HG03097 (cell line): ENCODE measurements around the gene MBP.

Source experiments
- ATAC-seq: cut with Tn5 transposase; IDR thresholded peaks from one replicate; pipeline ENCODE4 v1.9.1; 2021; ENCODE audit not compliant: unreplicated experiment, low FRiP score

The MBP gene

DNA sequence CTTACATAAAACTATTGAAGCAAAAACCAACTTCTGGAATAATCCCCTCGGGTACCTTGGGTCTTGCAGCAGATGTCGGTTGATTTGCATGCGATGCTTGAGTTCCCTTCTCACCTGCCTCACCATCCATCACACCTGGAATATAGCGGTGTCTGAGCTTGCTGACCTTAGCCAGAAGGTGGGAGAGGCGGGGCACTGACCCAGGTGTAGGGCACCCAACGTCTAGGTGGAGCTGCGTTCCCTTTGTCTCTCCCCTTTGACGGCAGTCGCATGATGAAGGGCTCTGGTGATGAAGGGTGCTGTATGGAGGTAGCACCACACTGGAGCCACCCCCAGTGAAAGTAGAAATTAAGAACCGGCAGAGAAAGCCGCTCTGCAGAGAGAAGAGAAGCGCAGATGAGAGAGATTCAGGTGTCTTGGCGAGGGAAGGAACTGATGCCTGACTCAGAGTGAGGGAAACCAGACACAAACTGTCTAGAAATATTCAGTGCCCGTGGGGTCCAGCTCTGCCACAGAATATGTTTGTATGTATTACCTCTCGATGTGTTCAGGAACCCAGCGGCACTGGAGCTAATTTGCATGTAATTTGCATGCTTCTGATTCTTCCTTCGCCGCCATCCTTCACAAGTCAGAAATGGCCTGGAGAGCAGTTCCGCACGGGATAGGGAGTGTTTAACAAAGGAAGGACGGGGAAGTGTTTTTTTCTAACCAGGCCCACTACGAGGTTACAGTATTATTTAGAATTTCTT is 19.4 kb upstream of the MBP start:
- ATAC-seq, result no peak

DNA sequence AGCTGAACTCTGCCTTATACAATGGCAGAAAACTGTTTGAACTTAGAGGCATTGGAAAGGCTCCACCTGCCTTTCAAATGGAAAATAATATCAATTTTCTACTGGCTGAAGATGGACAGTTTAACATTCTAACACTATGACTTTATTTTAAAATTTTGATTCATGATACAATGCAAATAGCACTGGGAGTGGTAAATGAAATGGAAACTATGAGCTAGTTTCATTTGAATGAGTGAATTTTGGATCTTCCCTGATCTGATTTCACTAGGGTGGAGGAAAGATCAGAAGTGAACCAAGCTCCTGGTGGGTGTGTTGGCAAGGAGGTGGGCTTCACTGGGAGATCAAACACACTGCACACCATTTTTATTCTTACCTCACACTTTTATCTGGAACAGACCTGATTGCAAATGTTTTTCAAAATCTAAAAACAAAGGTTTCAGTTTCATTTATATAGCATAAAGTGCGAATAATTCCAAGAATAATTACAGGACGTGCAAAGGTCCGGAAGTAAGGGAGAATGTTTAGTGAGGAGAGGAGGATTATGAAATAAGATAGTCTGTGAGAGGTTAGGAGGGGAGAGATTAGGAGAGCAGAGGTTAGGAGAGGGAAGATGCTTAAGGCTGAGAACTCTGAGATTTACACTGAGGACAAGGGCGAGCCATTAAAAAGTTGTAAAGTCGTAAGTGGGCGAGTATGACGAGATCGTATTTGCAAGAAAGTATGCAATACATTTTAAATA is 18.6 kb upstream of the MBP start:
- ATAC-seq, result no peak

DNA sequence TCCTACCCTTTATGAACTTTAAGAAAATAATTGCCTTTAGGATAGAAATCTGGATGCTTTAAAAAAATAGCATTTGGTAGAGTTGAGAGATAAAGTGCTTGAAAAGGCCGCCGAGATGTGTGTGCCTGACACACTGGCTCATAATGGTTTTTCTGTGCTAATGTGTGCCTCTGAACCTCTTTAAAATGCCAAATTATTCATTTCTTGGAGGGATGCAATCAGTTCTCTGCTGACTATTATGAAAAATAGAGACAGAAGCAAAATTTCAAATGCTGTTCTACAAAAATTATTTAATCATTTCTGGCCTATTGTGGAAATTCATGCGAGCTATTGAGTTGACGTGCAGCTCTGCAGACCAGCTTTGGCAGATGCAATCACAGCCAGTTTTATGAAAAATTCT is 18.0 kb upstream of the MBP start:
- no peak for ATAC-seq

DNA sequence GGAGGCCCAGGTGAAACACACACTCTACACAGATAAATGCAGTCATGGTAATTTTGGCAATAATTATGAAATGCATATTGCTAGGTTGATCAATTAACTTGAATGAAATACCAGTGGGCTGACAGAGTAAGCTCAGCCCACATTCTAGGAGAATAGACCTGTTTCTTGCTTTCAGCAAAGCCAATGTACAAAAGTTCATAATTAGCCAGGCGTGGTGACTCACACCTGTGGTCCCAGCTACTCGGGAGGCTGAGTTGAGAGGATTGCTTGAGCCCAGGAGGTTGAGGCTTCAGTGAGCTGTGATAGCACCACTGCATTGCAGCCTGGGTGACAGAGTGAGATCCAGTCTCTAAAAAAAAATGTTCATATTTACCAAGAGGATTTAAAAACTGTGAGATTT is 15.7 kb upstream of the MBP start:
- ATAC-seq, result no peak

DNA sequence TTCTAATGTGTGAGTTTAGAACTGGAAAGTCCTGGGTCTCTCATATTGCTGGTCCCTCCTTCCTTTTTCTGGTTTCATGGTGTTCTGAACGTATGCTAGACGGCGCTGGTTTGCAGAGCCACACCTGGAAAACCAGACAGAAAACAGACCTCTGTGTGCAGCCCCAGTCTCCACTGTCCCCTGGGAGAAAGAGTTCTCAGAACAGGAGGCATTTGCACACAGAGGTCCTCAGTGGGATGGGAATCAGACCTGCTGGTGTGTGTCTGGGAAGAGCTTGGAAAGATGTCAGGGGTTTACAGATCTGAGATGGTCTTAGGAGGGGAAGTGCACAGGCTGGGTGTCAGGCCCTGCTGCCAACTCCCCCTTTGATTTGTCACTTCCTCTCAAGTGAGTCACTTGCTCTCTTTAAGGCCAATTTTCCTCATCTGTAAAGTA is 14.9 kb upstream of the MBP start:
- no peak for ATAC-seq

DNA sequence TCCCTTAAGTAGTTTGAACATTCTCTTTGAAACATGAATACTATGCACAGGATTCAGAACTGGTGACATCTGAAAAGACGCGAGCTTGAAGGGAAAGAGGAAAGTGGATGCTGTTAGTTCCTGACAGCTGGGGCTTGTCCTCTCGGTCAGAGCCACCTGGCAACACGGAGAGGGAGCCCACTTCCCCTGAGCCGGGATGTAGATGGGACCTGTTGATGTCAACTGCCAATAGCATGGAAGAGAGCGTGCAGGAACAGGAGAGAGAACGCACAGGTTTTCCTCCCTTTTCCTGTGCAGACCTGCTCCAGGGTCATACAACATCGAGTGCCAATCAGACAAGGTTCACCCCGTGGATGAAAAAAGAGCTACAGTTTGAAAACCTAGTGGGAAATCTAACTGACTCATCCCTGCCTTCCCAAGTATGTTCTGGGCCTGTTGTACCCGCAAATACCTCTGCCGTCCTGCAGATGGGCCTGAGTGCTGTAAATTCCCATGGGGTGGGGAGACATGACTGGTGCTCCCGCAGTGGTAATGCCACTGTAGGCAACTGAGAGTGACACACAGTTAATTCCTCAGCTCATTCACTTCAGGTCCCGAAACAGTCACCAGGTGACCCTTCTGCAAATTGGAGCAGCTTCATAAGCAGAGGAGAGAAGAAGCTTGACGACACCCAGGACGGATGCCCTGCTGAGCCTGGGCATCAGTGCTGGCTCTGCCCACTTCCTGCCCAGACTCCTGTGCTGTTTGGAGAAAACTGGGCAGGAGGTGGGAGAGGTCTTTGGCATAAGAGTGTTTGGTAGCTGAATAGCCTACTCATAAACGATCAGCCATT is 13.9 kb upstream of the MBP start:
- ATAC-seq, result no peak

DNA sequence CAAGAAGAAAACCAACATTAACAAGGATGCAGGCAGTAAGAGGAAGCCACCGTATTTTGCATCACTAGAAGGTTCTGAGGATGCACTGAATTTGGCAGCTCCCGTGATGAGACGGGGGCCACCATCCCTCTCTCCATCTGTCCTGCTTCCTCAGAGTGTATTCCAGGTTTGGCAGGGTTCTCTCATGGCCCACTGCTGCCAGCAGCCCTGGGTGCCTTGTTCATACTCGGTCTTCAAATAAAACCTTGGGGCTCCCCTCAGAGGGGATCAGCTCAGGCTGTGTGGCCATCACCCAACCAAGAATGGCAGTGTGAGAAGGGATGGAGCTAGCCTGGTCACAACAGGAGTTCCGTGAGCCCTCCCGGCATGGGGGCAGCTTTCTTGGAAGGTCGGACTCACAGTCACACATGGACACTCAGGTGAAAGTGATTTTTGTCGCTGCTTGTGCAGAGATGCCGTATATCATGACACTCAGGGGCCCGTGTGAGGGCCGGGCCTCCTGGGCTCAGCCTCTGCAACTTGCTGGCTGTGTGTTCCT is 12.8 kb upstream of the MBP start:
- no peak for ATAC-seq

DNA sequence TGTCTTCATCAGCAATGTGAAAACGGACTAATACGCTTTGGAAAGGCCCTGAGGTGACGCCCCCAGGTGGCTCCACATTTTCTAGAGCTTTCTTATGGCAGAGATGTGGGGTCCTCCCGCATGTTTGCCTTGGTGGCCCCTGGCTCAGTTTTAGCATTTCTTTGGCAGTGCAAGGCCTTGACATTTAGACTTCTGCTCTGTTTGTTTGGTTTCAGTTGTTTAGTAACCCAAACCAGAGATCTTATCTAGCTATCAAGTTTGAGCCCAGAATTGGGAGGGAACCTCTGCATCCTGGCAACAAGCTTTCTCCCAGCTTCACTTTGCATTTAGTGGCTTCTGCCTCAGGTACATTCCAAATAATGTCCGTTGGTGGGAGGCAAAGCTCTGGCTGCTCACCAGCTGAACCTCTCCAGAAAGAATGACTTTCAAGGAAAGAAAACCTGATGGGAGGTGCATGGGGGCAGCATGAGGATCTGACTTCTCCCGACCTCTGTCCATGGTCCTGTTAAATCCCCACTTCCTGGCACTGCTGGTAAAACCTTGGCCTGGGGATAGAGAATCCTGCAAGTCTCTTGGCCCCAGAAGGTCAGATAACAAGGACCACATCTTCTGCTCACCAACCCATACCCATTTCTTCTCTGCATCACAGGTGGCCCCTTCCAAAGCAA is 12.0 kb upstream of the MBP start:
- ATAC-seq, result no peak

DNA sequence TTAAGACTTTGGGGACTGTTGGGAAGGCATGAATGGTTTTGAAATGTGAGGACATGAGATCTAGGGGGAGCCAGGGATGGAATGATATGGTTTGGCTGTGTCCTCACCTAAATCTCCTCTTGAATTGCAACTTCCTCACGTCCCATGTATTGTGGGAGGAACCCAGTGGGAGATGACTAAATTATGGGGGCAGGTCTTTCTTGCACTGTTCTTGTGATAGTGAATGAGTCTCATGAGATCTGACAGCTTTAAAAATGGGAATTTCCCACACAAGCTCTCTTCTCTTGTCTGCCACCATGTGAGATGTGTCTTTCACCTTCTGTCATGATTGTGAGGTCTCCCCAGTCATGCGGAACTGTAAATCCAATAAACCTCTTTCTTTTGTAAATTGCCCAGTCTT is 11.5 kb upstream of the MBP start:
- ATAC-seq, result no peak

DNA sequence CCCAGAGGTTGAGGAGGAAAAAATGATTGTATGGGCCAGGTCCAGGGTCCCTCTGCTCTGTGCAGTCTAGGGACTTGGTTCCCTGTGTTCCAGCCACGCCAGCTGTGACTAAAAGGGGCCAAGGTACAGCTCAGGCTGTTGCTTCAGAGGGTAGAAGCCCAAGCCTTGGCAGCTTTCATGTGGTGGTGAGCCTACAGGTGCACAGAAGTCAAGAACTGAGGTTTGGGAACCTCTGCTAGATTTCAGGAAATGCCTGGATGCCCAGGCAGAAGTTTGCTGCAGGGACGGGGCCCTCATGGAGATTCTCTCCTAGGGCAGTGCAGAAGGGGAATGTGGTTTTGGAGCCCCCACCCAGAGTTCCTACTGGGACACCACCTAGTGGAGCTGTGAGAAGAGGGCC is 10.6 kb upstream of the MBP start:
- ATAC-seq, result no peak

DNA sequence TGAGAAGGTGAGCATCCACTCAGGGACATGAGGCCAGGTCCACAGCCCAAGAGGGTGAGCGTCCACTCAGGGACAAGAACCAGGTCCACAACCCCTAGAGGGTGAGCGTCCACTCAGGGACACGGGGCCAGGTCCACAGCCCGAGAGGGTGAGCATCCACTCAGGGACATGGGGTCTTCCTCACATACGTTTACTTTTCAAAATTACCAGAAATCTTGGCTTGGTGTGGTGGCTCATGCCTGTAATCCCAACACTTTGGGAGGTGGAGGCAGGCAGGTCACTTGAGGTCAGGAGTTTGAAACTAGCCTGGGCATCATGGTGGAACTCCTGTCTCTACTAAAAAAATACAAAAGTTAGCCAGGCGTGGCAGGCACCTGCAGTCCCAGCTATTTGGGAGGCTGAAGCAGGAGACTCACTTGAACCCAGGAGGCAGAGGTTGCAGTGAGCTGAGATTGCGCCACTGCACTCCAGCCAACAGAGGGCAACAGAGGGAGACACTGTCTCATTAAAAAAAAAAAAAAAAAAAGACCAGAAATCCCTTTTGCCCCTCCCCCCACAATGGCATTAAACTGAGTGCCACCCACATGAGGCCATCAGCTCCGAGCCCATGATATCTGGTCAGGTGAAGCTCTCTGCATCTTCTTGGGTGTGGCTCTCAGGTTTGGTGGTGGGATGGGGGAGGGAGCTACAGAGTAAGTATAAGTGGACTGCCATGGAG is 9.0 kb upstream of the MBP start:
- ATAC-seq, result no peak

DNA sequence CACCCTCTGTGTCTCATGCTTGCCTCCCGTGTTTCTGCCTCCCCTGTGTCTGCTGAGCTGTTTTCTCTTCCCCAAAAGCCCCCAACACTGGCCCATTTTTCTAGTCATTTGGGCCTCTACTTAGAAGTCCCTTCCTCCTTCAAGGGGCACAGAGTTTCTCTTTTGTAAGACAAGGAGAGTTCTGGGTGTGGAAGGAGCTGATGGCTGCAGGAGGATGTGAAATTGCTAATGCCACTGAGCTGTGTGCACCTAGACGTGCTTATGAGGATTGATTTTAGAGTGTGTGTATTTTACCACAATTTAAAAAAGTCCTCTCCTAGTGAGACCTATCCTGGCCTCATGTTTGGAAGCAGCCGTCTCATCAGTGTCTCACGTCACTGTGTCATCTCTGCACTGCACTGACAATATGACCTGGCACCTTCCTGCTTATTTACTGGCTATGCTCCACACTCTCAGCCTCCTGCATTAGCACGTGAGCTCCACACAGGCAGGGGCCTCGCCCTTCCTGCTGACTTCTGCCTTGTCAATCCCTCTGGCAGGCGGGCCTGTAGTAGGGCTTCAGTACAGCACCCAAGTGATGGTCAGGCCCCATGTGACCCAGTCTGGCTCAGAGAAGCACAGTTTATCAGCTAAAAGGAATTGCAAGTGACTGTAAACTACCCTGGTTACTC is 8.0 kb upstream of the MBP start:
- no peak for ATAC-seq

DNA sequence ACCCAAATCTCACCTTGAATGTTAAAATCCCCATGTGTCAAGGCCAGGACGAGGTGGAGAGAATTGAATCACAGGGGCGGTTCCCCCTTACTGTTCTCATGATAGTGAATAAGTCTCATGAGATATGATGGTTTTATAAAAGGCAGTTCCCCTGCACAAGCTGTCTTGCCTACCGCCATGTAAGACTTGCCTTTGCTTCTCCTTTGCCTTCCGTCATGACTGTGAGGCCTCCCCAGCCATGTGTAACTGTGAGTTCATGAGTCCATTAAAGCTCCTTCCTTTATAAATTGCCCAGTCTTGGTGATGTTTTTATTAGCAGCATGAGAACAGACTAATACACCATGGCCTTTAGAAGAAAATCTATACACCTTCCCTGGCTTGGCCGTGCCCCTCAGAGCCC is 7.4 kb upstream of the MBP start:
- no peak for ATAC-seq

DNA sequence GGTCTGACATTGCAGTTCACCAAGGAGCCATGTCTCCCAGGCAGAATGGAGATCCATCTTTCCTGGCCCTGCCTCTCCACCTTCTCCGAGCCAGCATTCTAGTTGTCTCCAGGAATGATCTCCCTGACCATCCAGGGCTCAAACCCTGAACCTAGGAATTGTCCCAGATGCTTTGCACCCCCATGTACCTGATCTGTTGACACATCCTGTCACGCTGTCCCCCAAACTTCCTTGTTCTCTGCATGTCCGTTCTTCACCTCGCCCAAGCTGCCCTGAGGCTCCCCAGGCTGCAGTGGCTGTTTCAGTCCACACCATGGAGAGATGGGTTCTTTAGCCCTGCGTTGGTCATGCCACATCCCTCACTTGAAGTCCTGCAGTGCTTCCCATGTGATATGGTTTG is 7.0 kb upstream of the MBP start:
- no peak for ATAC-seq

DNA sequence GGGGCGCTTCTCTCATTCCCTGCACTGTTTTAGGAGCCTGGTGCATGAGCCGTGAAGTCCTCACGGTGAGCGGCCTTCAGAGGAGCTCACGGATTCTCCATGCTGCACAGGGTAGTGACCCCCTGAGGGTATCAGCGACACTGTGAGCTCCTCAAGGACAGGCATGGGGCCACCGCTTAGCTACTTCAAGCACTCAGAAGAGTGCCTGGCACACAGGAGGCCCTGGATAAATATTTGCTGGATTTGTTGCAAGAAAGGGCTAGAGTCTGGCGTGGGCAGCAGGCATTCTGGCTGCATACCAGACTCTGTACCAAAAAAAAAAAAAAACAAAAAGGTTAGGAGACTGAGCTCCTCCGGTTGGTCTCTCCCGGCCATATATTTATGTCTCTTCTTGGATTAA is 5.7 kb upstream of the MBP start:
- no peak for ATAC-seq

DNA sequence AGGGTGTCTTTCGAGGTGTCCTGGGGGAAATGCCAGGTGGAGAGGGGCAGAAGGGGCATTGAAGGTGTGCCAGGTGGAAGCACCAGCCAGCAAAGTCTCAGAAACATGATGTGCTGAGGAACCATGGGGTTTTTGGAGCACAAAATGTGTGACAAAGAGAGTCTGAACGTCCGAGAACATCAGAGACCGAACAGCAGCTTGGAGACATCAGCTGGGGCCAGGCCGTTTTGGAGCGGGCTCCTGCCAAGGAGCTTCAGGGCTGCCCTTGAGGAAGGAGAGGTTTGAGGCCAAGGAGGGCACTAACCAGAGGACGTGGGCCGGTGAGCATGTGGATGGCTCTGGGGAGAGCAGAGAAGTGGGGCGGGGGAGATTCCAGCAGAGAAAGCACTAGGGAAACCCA is 5.3 kb upstream of the MBP start:
- ATAC-seq, result no peak

DNA sequence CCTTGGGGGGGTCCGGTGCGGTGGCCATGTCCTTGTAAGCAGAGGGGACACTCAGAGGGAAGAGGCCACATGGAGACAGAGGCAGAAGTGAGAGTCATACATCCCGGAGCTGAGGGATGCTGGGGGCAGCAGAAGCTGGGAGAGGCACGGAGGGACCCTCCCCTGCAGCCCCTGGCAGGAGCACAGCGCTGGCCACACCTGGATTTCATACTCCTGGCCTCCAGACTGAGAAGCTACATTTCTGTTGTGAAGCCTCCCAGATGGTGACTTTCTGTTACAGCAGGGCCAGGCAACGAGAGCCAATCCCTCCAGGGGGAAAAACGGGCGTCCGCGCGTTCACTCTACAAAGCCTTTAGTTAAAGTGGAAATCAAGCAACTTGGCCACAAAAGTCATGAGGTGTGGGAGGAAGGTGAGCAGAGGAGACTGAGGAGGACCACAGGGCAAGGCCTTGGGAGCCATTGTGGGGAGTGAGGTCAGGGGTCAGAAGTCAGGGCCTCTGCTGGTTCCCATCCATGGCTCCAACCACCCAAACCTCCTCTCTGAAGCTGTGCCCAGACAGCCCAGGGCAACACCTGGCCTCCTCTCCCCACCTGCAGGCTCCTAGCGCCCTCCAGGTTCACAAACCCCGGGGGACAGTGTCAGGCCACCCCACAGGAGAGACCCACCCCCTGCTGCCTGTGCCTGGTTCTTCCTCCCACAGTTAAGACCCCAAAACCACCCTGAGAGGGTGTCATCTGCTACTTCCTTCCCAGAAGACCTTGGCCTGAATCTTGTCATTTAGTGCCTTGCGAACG is 4.5 kb upstream of the MBP start:
- ATAC-seq, result no peak

DNA sequence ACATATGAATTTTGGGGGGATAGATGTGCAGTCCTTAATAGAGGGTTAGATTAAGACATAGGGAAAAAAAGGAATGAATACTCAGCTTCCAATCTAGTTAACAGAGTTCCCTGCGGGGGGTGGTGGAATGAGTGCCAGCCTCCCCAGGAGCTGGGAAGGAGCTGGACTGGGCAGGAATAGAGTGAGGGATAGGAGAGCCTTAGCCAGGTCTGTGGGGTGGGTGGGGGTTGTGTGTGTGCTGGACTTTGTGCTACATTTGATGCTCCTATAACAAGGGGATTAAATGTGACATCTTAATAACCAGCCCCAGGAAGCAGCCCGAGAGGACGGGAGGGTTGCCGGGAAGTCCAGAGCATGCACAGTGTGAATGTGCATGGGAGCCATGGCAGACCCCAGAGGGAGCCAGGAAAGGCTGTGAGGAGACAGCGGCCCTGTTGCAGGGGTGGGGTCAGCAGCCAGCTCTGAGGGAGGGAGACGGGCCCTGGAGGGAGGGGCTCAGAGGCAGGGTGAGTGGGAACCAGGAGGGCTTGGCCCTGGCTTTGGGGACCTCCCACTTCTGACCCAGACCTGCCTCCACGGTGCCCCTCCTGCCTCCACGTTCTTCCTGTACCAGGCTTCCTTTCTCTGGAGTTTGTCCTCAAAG is 3.6 kb upstream of the MBP start:
- ATAC-seq, result no peak
